ENCODE measurements around the gene CDHR2. TPM values are rescaled to one million over a fixed set of nuclear protein-coding genes. Genes with fewer than 3 reads are reported as not detected.

CDHR2 gene
- total and polyA plus RNA-seq, 8 donors = 0.18 to 0.92 (median 0.32) TPM; not detected in 1

GRCh38 chr5:176620333-176620981, 71.3 kb downstream of the CDHR2 start:
- Histone ChIP-seq H3K4me1 (peaks cover 11 to 18% of the 10 kb centered on the region in 2 donors), H3K4me3 (peak overlapping the region in 1 of 2 donors; percentile 6), H3K27ac (no peak overlapping the region), H3K9me3 (no peaks in the 10 kb centered on the region), H3K36me3 (no peaks in the 10 kb centered on the region), H3K27me3 (peaks cover 44 to 95% of the 10 kb centered on the region in 2 donors)
- TF ChIP-seq CTCF (IDR thresholded peaks at IDR 0.05) = no peak
- DNase-seq (peak in 1 of 4 donors; percentile 52), ATAC-seq (peak; percentile 28)
- intact Hi-C loops (cut with DNase I) = no loop called here

- no peak for TF ChIP-seq CTCF (IDR thresholded peaks at IDR 0.05)
- peaks cover 11 to 18% of the 10 kb centered on the region in 2 donors for H3K4me1 ChIP-seq
- no peak overlapping the region for H3K27ac ChIP-seq
- H3K27me3 ChIP-seq = peaks cover 44 to 95% of the 10 kb centered on the region in 2 donors
- H3K36me3 ChIP-seq = no peaks in the 10 kb centered on the region
- ATAC-seq = no peak
- no peaks in the 10 kb centered on the region for H3K9me3 ChIP-seq
- intact Hi-C loops (cut with DNase I) = no loop called here
- no peak for DNase-seq
- no peak overlapping the region for H3K4me3 ChIP-seq
Observed at GRCh38 chr5:176621661-176622079, 72.5 kb downstream of the CDHR2 start.

- H3K27ac ChIP-seq = no peak overlapping the region
- H3K4me1 ChIP-seq = peaks cover 11 to 17% of the 10 kb centered on the region in 2 donors
- H3K9me3 ChIP-seq = no peaks in the 10 kb centered on the region
- intact Hi-C loops (cut with DNase I) = no loop called here
- H3K27me3 ChIP-seq = peaks cover 42 to 95% of the 10 kb centered on the region in 2 donors
- no peaks in the 10 kb centered on the region for H3K36me3 ChIP-seq
- ATAC-seq (no peak), DNase-seq (no peak)
- no peak overlapping the region for H3K4me3 ChIP-seq
- no peak for TF ChIP-seq CTCF (IDR thresholded peaks at IDR 0.05)
Observed at GRCh38 chr5:176624142-176624541, 75.0 kb downstream of the CDHR2 start.

- H3K9me3 ChIP-seq = no peaks in the 10 kb centered on the region
- H3K4me3 ChIP-seq = no peak overlapping the region
- no peak for ATAC-seq
- no peaks in the 10 kb centered on the region for H3K36me3 ChIP-seq
- intact Hi-C loops (cut with DNase I) = no loop called here
- H3K4me1 ChIP-seq = peaks cover 12 to 14% of the 10 kb centered on the region in 2 donors
- DNase-seq = no peak
- TF ChIP-seq CTCF (IDR thresholded peaks at IDR 0.05) = no peak
- peaks cover 42 to 95% of the 10 kb centered on the region in 2 donors for H3K27me3 ChIP-seq
- no peak overlapping the region for H3K27ac ChIP-seq
Observed at GRCh38 chr5:176624938-176625337, 75.8 kb downstream of the CDHR2 start.

- ATAC-seq (no peak), DNase-seq (no peak)
- Histone ChIP-seq H3K27ac (no peak overlapping the region), H3K36me3 (no peaks in the 10 kb centered on the region), H3K4me1 (peaks cover 11 to 14% of the 10 kb centered on the region in 2 donors), H3K9me3 (no peaks in the 10 kb centered on the region), H3K4me3 (no peak overlapping the region), H3K27me3 (peaks cover 41 to 95% of the 10 kb centered on the region in 2 donors)
- TF ChIP-seq CTCF (IDR thresholded peaks at IDR 0.05) = no peak
- intact Hi-C loops (cut with DNase I) = no loop called here
Observed at GRCh38 chr5:176625512-176625911, 76.4 kb downstream of the CDHR2 start.

Measured in left lung (tissue), 10 donors.